Embryonic facial prominence (tissue), 1 donor: Measurements from ENCODE around the gene RNF225.
"Not testable (repeated sequence)": the region's sequence is repeated elsewhere in the genome, so short reads cannot be mapped to it uniquely, and the experiment has no call there.

Source experiments
- DNase-seq: peaks from one replicate; pipeline ENCODE4 v3.0.0-alpha.2; 2016; ENCODE audit errors: extremely low spot score

The RNF225 gene

DNA sequence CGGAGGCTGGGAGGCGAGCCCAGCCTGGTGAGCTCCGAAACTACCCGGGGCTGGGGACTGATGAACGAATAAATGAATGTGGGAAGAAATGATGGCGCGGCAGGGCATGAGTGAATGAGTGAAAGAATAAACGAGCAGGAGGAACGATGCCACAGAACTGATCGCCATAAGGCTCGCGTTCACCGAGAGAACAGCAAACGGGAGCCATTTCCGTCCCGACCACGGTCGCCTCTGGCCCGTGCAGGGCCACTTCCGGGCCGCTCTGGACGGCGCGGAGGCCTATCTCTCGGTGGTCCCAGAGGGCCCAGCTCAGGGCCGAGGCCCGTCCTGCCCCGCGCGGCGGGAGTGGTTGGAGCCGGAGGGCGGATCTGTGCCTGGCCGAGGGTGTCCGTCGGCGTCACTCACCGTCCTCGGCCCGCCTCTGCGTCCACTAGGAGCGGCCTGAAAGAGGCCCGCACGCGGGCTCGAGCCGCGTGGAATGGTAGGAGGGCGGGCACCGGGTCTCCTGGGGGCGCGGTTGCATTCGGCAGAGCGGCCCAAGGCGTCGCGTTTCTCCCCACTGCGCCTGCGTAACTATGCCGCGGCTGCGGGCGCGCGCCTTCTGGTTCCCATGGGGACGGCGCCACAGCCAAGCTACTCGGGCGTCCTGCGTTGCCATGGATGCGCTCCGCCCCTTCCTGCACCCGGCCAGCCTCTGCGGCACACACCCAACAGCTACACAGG, 33.0 kb upstream of the RNF225 start, which contains the start of gene ZNF497:
ZNF497 (minus strand) TSS at position 480 of the 723 bp plus-strand sequence. CDS start 5,116 bp downstream, outside the sequence.
- peak; percentile 86 for DNase-seq

DNA sequence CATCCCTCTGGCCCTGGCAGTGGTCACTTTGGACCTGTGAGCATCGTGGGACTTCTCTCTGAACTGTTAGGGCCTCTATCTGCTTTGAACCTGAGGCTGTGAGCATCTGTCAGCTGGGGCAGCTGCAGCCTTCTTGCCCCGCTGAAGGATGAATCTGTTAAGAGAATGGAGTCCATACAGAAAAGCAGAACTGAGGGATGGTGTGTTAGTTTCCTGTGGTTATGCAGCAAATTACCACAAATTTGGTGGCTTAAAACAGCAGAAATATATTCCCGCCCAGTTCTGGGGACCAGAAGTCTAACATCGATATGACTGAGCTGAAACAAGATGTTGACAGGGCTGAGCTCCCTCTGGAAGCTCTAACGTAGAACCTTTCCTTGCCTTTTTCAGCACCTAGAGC, 31.3 kb upstream of the RNF225 start:
- no peak for DNase-seq

DNA sequence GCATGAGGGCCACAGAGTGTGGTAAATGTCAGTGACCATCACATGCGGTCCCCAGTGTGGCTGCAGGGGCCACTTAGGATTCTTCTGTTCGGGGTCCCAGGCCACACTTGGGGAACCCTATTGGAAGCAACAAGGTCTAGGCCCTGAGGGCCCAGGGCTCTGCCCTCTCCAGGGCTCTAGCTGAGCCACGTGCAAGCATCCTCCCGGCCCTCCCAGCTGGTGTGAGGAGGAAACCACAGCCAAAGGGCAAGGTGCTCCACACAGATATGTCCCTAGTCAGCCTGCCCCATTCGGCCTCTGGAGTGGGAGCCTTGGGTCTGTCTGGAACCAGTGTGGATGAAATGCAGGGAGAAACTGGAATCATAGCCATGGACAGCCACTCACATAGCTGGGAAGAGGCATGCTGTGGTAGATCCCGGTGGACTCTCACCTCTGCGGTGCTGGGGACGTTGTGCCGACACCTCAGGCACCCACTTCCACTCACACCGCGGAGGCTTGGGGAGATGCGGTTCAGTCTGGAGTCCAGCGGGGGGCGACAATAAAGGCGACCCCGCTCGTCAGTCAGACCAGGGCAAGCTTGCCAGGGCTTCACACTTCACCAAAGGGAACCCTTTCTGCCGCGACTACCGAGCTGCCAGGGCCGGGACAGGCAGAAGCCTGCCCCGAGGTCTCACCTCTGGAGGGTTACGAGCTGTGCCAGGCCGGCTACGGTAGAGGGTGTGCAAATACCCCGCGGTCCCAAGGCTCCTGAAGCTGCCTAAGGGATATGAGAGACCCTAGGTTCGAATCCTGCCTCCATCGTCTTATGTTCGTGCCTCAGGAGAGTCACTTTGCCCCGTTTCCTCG, 28.6 kb upstream of the RNF225 start:
- no peak for DNase-seq

DNA sequence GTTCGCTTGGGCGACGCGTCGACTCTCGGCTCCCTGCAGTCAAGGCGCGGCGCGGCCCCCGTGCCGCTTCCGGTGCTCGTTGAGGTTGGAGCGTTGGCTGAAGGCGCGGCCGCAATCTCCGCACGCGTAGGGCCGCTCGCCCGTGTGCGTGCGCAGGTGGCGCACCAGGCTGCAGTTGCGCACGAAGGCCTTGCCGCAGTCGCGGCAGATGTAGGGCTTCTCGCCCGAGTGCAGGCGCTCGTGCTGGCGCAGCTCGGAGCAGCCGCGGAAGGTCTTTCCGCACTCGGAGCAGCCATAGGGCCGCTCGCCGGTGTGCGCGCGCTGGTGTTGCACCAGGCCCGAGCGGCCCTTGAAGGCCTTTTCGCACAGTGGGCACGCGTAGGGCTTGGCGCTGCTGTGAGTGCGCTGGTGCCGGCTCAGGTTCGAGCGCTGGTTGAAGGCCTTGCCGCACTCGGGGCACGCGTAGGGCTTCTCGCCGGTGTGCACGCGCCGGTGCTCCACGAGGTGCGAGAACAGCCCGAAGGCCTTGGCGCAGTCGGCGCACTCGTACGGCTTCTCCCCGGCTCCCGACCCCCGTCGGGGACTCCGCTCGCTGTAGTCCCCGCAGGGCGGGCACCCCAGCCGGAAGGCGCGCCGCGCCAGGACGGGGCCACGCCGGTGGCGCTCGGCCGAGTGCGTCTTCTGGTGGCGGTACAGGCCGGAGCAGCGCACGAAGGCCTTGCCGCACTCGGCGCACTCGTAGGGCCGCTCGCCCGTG, 27.6 kb upstream of the RNF225 start:
- DNase-seq: no peak

DNA sequence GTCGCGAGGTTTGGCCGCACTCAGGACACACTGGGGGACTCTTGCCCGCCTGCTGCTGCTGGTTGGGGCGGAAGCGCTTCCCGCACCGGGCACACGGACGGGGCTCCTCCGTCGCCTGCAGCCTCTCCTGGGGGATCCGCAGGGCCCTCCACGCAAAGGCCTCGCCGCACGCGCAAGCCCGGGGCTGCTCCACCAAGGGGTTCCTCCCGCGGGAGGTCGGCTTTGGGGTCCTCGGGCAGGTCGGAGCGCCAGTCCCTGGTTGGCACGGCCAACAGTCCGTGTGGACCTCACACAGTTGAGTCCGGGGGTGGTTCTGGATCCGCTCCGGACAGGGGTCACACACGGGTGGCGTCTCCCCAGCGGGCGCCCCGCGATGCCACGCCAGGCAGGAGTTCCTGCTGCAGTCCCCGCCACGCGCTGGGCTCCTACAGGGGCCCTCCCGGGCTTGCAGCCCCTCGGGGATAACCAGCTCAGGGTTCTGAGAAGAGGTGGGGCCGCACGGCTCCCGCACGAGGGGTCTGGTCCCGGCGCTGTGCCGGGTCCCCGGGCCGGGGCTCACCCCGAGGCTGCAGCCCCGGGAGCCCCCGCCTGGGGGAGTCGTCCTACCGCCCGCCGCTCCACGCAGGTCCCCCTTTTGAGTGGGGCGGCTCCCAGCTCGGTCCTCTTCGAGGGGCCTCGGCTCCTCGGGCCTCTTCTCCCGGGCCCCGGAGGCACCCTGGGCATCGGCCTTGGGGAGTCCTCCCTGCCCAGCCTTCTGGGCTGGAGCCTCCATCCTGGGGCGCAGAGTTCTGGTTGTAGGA, 26.7 kb upstream of the RNF225 start:
- DNase-seq: no peak

DNA sequence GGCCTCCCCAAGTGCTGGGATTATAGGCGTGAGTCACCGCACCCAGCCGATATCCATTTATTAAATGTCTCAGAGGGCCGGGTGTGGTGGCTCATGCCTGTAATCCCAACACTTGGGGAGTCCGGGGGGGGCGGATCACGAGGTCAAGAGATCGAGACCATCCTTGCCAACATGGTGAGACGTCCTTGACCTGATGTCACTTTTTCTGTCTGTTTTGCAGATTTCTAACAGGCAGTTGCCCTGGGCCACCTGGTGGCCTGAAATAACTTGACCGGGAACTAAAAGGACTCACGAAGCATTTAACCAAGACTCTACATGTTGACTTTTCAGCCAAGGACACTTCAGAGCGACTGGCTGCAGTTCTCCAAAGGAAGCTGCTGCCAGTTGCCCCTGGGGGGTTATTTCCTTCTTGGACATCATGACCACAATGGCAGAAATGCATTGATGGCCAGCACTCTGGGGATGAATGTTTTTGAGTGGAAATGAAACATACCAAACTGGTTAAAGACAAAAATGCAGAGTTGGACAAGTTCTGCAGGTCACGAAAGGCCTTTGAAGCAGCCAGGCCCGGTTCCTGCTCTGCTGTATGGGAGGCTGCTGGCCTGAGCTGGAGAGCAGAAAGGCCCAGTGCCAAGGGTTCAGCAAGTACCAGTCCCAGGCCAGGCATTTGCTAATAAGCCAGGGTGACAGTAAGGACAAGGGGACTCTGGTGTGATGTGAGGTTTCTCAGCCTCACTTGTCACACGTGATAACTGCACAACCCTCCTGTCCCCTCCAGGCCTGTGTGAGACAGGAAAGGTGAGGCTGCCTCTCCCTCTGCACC, 22.9 kb upstream of the RNF225 start:
- DNase-seq: no peak

DNA sequence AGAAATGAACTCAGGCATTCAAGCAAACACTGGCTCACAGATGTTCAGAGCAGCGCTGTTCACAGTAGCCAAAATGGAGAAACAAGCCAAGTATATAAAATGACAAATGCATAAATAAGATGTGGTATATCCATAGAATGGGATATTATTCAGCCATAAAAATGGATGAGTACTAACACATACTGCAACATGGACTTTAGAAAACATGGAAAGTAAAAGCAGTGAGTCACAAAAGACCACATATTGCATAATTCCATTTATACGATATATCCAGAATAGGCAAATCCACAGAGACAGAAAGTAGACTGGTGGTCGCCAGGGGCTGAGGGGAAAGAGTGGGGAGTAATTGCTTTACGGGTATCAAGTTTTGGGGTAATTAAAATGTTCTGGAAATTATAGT, 21.3 kb upstream of the RNF225 start:
- no peak for DNase-seq

DNA sequence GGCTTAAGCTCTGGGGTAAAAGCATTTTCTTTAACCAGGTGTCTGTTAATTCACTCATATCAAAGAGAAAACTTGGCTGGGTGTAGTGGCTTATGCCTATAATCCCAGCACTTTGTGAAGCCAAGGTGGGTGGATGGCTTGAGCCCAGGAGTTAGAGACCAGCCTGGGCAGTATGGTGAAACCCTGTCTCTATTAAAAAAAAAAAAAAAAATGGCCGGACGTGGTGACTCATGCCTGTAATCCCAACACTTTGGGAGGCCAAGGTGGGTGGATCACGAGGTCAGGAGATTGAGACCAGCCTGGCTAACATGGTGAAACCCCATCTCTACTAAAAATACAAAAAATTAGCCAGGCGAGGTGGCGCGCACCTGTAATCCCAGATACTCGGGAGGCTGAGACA, 18.7 kb upstream of the RNF225 start:
- not testable (repeated sequence) for DNase-seq

DNA sequence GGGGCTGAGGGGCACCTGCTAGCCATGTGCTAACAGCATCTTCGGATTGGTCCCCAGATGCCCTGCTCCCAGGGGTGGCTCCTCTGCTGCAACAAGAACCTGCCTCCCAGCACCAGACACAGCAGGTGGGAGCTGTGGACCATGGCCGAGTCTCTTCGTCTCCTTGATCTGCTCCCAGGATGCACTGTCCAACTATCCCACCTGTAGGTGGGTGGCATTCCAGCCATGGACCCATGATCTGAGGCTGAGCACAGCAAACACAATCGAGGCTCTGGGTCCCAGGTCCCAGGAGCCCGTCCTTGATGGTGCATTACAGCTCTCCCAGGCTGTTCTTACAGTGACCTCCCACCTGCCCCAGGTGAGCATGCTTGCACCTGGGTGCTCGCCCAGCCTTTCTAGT, 16.2 kb upstream of the RNF225 start:
- no peak for DNase-seq

DNA sequence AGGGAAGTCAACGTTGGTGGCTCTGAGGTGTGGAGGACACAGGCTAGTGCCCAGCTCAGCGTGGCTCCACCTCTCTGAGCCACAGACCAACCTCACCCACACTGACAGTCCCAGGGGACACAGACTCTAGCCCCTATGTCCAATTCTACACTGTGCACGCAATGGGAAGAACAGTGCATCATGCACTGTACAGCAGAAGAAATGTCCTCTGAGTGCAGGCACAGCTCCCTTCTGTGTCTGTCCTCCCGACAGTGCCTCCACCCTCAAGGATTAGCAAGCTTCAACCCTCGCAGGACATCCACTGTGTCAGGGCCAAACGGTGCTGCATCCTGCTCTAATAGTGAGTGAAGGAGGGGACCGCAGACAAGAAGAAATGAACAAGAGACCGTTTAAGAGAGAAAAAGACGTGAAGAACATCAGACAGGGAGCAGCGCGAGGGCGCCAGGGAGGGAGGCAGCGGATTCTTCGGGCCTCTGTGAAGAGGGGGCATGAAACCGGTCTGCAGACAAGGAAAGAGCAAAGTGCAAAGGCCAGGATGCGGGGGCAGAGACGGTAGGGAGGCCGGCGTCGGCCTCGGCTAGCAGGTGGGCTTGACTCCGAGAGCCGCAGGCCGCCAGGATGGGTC, 15.3 kb upstream of the RNF225 start:
- no peak for DNase-seq

DNA sequence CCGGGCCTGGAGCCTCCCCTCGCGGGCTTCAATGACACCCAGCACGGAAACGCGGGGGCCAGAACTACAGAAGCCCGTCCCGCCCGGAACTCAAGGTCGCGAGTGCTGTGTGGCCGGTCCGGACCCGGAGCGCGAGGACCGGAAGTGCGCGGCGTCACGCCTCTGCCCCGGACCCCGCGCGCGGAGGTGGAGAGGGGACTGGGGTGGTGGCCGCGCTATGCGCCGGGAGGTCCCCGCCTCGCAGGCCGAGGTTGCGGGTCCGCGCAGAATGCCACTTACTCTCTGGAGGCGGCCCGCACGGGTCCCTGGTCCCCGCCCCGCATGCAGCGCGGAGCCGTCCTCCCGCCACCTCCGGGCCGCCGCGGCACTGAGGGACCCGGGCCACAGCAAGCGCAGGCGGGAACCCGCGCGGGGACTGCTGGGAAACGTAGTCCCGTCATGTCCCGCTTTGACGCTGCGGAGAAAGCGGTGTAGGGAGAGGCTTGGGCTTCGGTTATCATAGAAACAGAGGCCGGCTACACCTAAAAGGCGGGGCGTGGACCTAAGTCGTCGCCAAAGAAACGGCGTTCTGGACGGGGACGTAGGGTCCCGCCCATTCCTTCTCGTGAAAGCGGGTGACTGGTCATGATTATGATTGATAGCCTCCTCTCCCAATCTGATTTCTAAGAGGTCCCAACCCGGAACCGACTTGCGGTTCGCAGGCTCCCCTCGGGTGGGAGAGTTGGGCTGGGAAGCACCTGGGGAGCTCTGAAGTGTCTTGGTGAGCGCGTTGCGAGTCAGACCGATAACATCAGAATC, 14.6 kb upstream of the RNF225 start, which contains the start of gene ZNF837:
ZNF837 (minus strand) TSS at position 369 of the 798 bp plus-strand sequence. CDS start 11,698 bp downstream, outside the sequence.
- peak; percentile 99 for DNase-seq

DNA sequence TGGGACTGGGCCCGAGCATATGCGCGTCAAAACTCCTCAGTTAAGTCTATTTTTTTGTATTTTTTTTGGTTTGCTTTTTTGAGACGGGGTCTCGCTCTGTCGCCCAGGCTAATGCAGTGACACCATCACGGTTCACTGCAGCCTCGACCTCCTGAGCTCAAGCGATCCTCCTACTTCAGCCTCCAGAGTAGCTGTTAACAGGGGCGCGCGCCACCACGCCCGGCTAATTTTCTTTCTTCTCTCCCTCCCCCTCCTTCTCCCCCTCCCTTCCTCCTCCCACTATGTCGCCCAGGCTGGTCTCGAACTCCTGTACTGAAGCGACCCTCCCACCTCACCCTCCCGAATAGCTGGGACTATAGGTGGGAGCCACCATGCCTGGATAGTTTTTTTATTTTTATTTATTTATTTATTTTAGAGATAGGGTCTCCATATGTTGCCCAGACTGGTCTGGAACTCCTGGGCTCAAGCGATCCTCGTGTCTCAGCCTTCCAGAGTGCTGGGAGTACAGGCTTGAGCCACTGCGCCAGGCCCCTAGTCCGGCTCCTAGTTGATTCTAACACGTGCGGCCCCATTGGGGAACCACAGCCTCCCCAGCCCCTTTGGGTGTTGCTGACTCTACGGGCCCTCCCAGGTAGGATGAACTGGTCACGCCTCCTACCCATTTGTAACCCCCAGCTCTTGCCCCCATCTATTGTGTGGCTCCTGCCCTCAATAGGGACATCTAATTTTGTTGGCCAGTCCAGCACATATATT, 13.8 kb upstream of the RNF225 start:
- DNase-seq: no peak

DNA sequence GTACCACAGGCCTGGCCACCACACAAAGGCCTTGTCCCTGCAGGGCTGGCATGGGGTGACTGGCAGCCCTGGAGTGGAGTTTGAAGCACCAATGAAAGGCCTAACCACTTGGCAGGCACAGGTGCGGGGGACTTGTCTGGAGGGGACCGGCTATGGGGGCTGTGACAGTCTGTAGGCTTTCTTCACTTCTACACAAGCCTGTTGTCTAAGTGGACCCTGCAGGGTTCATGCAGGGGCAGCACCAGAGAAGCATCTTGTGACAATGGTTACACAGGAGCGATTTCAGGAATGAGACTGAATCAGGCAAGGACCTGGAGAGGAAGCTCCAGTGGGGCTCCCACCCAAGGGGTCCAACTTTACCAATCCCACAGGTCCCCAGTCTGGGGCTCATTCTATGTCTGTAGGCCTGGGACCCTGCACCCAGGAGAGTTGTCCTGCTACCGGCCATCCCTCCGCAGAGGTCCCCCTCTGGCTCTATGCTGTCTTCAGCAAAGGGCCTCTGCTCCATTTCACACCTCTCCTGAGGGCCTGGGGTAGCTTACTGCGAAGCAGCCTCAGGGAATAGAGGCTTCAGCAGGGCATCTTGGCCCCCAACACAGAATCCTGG, 12.4 kb upstream of the RNF225 start:
- no peak for DNase-seq

DNA sequence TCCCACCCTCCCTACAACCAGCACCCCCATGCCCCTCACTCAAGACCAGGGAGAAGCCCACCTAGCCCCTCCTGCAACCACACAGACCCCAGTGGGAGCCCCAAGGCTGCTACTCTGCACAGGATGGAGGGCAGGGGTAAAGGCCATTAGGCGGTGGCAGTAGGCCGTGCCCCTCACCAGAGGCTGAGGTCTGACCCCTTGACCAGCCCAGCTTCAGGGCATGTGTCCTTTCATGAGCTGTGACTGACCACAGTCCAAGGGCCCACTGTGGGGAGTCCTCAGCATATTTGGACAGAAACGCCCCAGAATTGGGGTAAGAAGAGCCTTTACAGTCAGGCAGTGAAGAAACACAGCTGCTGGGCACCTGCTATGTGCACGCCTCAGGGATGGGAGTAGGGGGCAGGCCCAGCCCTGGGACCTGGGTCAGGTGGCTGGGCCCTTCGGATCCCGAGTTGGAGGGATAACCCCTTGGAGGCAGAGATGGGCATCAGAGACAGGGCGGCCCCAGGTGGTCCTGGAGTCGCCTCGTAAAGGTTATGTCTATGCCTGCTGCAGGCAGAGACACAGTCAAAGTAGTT, 10.1 kb upstream of the RNF225 start:
- no peak for DNase-seq

DNA sequence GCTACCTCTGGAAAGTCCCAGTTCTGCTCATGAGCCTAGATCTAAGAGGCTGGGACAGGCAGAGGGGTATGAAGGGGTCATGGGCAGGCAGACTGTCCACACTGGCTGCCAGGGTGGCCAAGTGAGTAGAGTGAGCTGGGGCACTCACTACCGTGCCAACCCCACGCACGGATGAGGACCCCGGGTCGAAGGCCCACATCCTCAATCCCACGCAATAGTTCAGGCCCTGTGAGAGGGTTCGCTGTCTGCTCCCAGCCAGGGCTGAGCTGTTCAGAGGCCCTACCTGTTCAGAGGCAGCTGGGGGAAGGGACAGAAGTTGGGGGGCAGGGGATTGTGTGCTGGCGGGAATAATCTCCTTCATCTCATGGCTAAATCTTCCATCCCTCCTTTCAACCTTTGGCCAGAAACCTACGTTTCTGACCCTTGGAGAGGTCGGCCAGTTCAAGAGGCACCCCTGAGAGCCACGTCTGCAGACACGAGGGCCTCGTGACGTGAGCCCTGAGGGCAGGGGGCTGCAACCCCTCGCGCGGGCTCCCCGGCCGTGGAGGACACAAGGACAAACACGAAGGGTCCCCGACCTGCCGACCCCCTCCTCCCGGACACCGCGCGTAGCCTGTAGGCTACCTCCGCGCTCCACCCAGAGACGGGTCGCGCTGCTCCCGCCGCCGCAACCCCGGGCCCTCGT, 9.4 kb upstream of the RNF225 start:
- DNase-seq: no peak

DNA sequence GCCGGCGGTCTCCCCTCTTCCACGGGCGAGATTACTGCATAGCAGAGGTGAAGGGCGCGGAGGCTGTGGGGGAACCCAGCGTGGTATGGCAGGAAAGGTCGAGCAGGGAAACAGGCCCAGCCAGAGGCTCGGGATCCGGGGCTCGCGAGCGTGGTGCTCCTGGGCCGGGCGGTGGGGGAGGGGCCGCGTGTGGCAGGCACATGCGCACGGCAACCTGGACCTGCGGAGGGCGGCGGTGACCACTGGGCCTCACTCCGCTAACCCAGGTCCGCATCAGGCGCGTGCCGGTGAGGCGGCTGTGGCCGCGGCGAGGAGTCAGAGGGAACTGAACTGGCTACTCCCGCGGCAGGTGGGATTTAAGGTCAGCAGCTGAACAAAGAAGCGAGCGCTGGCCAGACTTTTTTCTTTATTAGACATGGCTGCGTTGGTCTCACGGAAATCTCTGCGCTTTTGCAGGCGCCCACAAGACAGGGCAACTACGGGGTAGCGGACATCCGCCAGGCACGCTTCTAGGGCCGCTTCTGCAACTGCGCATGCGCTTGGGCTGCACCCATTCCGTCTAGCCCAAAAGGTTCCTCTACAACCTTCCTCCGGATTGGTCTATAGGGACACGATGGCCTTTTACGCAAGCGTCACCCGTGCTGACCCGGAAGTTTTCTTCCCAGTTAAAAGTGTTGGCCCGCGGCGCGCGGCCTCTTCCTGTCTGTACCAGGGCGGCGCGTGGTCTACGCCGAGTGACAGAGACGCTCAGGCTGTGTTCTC, 8.7 kb upstream of the RNF225 start, which contains the start of gene RPS5:
RPS5 (plus strand) TSS at position 694 of the 762 bp plus-strand sequence. CDS start 869 bp downstream, outside the sequence.
- peak; percentile 98 for DNase-seq
